GM19099 (cell line): ENCODE measurements around the gene MED6.

Experiments
- POLR2A ChIP-seq: IDR thresholded peaks from 3 replicates; pipeline ENCODE4 v1.6.1; 2011; ENCODE audit warnings: low read depth; ENCODE audit not compliant: insufficient read length; ENCODE audit errors: extremely low read depth

Gene MED6

DNA sequence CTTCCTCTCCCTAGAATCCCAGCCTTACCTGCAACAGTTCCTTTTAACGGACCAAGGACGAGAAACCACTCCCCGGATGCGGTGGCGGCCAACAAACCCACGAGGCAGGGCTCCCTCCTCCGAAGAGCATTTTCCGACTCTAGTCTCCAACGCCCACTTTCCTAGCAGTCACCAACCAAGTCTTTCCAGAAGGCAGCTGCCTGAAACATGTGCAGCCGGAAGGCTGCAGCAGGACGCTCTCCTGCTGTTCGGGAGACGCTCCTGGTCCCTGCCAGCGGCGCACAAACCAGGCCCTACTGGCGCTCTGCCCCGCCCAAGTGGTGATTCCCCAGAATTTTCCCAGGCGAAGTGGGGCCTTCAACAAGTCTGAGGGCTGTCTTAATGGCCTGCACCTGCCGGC, 44.6 kb downstream of the MED6 start:
- no peak for TF ChIP-seq POLR2A

DNA sequence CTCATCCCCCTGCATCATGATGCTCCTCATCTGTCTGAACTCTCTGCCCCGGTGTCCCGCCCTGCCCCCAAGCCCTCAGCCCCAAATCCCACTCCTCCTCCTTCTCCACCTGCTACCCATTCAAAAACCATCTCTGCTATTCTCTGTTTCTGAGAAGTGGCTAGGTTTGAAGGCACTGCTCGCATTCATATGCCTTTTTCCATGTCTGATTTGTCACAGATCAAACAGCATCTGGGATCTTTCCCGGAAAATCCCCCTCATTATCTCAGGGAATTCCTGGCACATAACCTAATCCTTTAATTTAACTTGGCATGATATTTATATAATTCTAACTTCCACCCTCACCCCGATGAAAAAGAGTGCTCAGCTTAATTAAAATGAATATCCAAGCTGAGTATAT, 62.4 kb downstream of the MED6 start:
- TF ChIP-seq POLR2A, result no peak

DNA sequence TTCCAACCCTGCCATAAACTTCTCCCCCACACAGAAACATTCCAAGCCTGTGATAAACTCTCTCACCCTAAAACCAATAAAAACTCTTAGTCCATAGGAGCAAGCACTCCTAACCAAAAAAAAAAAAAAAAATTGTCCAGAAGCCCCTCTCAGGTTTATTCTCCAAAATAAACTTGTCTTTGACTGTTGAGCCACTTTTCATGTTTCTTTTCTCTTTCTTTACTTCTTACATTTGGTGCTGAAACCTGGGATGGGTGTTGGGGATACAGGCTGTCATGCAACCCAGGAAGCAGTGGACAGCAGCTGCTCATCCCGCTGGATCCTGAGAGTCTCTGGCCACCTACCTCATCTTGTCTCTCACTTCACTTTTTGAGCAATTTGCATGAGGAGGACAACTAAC, 63.6 kb downstream of the MED6 start:
- TF ChIP-seq POLR2A, result no peak

DNA sequence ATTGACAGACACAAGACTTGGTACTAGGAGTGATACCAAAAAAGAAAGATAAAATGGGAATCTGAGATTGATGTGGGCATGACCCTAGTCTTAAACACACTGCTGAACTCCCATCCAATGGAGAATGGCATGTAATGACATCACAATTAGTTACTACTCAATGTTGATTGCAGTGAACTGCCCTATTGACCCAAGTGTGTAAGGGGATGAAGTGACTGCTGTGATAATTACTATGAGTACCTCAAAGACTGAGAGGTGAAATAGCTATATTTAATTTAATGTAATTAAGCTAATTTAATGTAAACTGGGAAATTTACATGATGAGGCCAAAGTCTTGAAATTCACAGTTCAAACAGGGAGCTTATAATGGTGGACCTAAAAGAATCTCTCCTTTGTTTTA, 65.6 kb downstream of the MED6 start, which contains the start of gene ADAM20:
Gene ADAM20 (minus strand): TSS at position 101 of the 400 bp plus-strand sequence. CDS start 10,247 bp downstream, outside the sequence.
- no peak for TF ChIP-seq POLR2A
